Measurements from ENCODE around the gene TRHDE. TPM values are rescaled to one million over a fixed set of nuclear protein-coding genes. Genes with fewer than 3 reads are reported as not detected.

The TRHDE gene
- total RNA-seq, 1 donor from 2014 or later, result 0.51 TPM

DNA sequence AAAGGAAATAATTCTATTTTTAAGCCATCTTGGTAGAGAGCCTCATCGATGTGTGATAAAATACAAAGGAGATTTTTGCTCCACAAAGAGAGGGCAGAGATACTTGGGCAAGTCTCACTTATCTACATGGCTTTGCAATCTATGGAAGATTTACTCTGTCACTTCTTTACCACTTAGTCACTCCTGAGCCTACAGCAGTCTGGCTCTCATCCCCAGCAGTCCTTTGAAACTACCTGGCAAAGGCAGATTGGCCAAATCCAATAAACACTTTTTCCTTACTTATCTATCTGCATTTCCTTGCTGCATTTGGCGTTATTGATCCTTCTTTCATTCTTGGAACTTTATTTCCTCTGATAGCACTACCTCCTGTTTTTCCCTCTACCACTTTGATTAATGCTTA lies 170.0 kb downstream of the TRHDE start:
- no peak for TF ChIP-seq CTCF (conservative IDR thresholded peaks at IDR 0.05)
- no peak for DNase-seq (ENCODE audit: low read depth, low spot score)
- no peaks in the 10 kb centered on the region for H3K27me3 Mint-ChIP-seq (ENCODE audit: low read depth)
- peaks cover 6% of the 10 kb centered on the region for H3K36me3 Mint-ChIP-seq (ENCODE audit: low read depth)
- H3K9me3 Mint-ChIP-seq, result peaks cover 7% of the 10 kb centered on the region
- H3K4me1 Mint-ChIP-seq, result no peaks in the 10 kb centered on the region
- H3K27ac Mint-ChIP-seq (ENCODE audit: unreplicated experiment), result no peak overlapping the region
- no peak overlapping the region for H3K4me3 Mint-ChIP-seq

DNA sequence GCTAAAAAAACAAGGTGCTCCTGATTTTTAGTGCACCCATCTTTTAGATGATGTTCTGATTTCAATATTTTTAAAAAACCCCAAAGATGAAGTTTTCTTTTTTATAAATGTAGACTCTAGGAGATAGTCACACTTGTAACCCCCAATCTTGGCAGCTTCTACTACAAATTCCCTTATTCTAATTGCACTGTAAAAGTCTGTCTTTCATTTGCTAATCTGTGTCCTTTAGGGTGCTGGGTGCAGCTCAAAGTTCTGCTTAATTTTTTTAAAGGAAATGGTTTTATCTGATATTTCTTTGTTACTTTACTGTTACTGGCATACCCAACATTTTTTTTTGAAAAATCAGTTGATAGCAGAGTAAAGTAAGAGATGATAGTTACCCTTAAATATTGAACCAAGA lies 172.0 kb downstream of the TRHDE start:
- H3K4me1 Mint-ChIP-seq, result peaks cover 4% of the 10 kb centered on the region
- no peak overlapping the region for H3K27ac Mint-ChIP-seq (ENCODE audit: unreplicated experiment)
- H3K9me3 Mint-ChIP-seq, result no peaks in the 10 kb centered on the region
- TF ChIP-seq CTCF (conservative IDR thresholded peaks at IDR 0.05), result no peak
- no peak for DNase-seq (ENCODE audit: low read depth, low spot score)
- no peak overlapping the region for H3K4me3 Mint-ChIP-seq
- H3K27me3 Mint-ChIP-seq (ENCODE audit: low read depth), result no peaks in the 10 kb centered on the region
- H3K36me3 Mint-ChIP-seq (ENCODE audit: low read depth), result no peaks in the 10 kb centered on the region

DNA sequence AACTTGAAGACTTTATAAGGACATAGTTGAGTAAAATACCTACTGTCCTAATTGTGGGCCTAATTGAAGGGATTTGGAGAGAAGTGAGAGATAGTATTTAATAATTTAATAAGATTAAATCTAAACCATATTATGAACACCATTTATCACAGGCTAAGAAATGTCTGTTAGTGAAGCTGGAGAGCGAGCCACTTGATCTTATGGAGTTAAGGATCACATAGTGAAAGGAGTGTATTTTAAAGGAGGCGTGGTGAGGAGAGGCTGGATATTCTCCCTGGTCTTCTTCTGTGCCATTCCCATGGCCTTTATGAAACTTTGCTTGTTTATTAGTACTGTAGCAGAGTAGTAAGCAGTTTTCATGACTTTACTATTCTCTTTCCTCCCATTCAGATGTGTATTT lies 172.4 kb downstream of the TRHDE start:
- Mint-ChIP-seq H3K4me3 (no peak overlapping the region), H3K27ac (ENCODE audit: unreplicated experiment) (no peak overlapping the region), H3K36me3 (ENCODE audit: low read depth) (no peaks in the 10 kb centered on the region), H3K27me3 (ENCODE audit: low read depth) (no peaks in the 10 kb centered on the region), H3K4me1 (peaks cover 9% of the 10 kb centered on the region), H3K9me3 (no peaks in the 10 kb centered on the region)
- no peak for DNase-seq (ENCODE audit: low read depth, low spot score)
- no peak for TF ChIP-seq CTCF (conservative IDR thresholded peaks at IDR 0.05)

GRCh38 chr12:72448089-72448488 lies 175.9 kb downstream of the TRHDE start:
- Mint-ChIP-seq H3K4me1 (peaks cover 15% of the 10 kb centered on the region), H3K36me3 (ENCODE audit: low read depth) (peaks cover 5% of the 10 kb centered on the region), H3K9me3 (peaks cover 11% of the 10 kb centered on the region), H3K27me3 (ENCODE audit: low read depth) (no peaks in the 10 kb centered on the region), H3K4me3 (no peak overlapping the region), H3K27ac (ENCODE audit: unreplicated experiment) (no peak overlapping the region)
- DNase-seq (ENCODE audit: low read depth, low spot score), result no peak
- TF ChIP-seq CTCF (conservative IDR thresholded peaks at IDR 0.05), result no peak

DNA sequence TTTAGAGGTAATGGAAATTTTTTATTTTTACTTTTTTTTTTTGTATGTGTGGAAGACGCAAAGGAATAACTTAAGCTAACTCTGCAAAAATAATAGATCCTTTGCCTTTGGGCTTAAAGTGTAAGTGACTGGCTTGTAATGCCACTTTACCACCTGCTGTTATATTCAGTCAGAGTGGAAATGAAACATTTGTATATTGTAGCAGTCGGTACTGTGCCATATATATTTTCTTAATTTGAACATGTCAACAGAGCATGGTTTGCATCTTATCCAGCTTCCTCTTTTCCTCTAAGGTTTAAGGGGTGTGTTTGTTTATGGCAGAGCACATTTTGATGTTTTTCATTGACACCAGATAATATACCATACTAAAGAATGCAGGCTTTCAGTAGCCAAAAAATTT lies 176.6 kb downstream of the TRHDE start:
- DNase-seq (ENCODE audit: low read depth, low spot score), result no peak
- peaks cover 11% of the 10 kb centered on the region for H3K9me3 Mint-ChIP-seq
- peaks cover 9% of the 10 kb centered on the region for H3K36me3 Mint-ChIP-seq (ENCODE audit: low read depth)
- peak overlapping the region; percentile 50 for H3K27ac Mint-ChIP-seq (ENCODE audit: unreplicated experiment)
- TF ChIP-seq CTCF (conservative IDR thresholded peaks at IDR 0.05), result no peak
- H3K4me3 Mint-ChIP-seq, result no peak overlapping the region
- H3K4me1 Mint-ChIP-seq, result peaks cover 15% of the 10 kb centered on the region
- H3K27me3 Mint-ChIP-seq (ENCODE audit: low read depth), result no peaks in the 10 kb centered on the region

GRCh38 chr12:72453066-72453465 lies 180.9 kb downstream of the TRHDE start:
- Mint-ChIP-seq H3K27ac (ENCODE audit: unreplicated experiment) (no peak overlapping the region), H3K36me3 (ENCODE audit: low read depth) (peaks cover 9% of the 10 kb centered on the region), H3K4me1 (peaks cover 15% of the 10 kb centered on the region), H3K27me3 (ENCODE audit: low read depth) (no peaks in the 10 kb centered on the region), H3K9me3 (peaks cover 11% of the 10 kb centered on the region), H3K4me3 (no peak overlapping the region)
- no peak for TF ChIP-seq CTCF (conservative IDR thresholded peaks at IDR 0.05)
- DNase-seq (ENCODE audit: low read depth, low spot score), result no peak

Measured in neural crest cell (in vitro differentiated cells).